Left ventricle myocardium inferior (tissue), 1 donor: Measurements from ENCODE around the gene PPFIBP1. TPM values are rescaled to one million over a fixed set of nuclear protein-coding genes. Genes with fewer than 3 reads are reported as not detected.
A peak's percentile ranks its signal among the peaks of the same experiment; 100 is the strongest.

Experiments
- DNase-seq: peaks from one replicate; pipeline ENCODE4 v3.0.0-alpha.2; 2020
- H3K27ac ChIP-seq: fragments of 200-600 bp; replicated peaks from 2 replicates; pipeline ENCODE4 v1.8.0; 2021
- H3K27me3 ChIP-seq: fragments of 200-600 bp; 2 replicates; pipeline ENCODE4 v1.8.0; 2021; ENCODE audit warnings: low read depth
- H3K36me3 ChIP-seq: fragments of 200-600 bp; 2 replicates; pipeline ENCODE4 v1.8.0; 2021
- H3K4me1 ChIP-seq: fragments of 200-600 bp; 2 replicates; pipeline ENCODE4 v1.8.0; 2021
- H3K4me3 ChIP-seq: fragments of 200-600 bp; 2 replicates; pipeline ENCODE4 v1.8.0; 2021; ENCODE audit warnings: mild to moderate bottlenecking, moderate library complexity
- H3K9me3 ChIP-seq: fragments of 200-600 bp; replicated peaks from 2 replicates; pipeline ENCODE4 v1.8.0; 2021
- intact Hi-C: fragments of 100-400 bp; cut with micrococcal nuclease; formaldehyde crosslinking; loops from one replicate; pipeline ENCODE4 v1.11.0; 2022
- total RNA-seq: library from RNA; stranded (reverse); fragmentation: NEBNext Ultra II Directional; extraction: Animal tissue kit (Norgen Biotek cat#: 25700); gene quantifications from one replicate; pipeline ENCODE4 v1.2.1, GENCODE V29; 2021
- TF ChIP-seq, protein P1 (sequence below): fragments of 200-600 bp; IDR thresholded peaks from 2 replicates; pipeline ENCODE4 v1.8.0; 2021; ENCODE audit warnings: antibody characterized with exemption, mild to moderate bottlenecking, borderline replicate concordance
- donor health status: DM: no; HTN: yes; CAD: no; lungs with severe emphysema.

PPFIBP1 gene
- total RNA-seq, 1 donor from 2014 or later = 258 TPM

- Histone ChIP-seq H3K36me3 (peaks cover 10% of the 10 kb centered on the region), H3K4me3 (peak within 1 kb of the TSS; percentile 97), H3K9me3 (no peaks in the 10 kb centered on the region), H3K27ac (peak within 1 kb of the TSS; percentile 83), H3K27me3 (no peaks in the 10 kb centered on the region), H3K4me1 (peaks cover 30% of the 10 kb centered on the region)
- intact Hi-C loops = no loop called here
- DNase-seq = peak; percentile 94
- TF ChIP-seq, protein P1, sequence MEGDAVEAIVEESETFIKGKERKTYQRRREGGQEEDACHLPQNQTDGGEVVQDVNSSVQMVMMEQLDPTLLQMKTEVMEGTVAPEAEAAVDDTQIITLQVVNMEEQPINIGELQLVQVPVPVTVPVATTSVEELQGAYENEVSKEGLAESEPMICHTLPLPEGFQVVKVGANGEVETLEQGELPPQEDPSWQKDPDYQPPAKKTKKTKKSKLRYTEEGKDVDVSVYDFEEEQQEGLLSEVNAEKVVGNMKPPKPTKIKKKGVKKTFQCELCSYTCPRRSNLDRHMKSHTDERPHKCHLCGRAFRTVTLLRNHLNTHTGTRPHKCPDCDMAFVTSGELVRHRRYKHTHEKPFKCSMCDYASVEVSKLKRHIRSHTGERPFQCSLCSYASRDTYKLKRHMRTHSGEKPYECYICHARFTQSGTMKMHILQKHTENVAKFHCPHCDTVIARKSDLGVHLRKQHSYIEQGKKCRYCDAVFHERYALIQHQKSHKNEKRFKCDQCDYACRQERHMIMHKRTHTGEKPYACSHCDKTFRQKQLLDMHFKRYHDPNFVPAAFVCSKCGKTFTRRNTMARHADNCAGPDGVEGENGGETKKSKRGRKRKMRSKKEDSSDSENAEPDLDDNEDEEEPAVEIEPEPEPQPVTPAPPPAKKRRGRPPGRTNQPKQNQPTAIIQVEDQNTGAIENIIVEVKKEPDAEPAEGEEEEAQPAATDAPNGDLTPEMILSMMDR = no peak
Observed at GRCh38 chr12:27710592-27711316, 186.7 kb downstream of the PPFIBP1 start, which contains the start of gene MRPS35. Gene MRPS35, plus strand, starts transcription at chr12:27710832. Its CDS starts 12 bp downstream, at chr12:27710844.

DNA sequence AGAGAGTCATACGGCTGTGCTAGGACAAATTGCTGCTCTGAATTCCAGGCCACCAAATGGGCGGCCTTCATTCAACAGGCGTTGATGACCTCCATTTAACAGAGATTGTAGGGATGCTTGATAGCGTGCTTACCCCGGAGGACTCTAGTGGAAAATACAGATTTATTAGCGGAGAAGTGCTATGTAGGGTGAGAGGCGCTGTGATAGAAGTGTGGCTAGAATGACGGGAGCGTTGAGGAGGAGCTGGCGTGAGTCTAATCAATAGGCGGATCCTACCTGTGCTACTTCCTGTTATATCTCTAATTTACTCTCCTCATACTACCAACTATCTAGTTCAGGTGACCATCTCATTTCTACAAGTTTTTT is 187.3 kb downstream of the PPFIBP1 start:
- peak overlapping the region; percentile 97 for H3K4me3 ChIP-seq
- H3K27ac ChIP-seq = peak overlapping the region; percentile 83
- no peaks in the 10 kb centered on the region for H3K9me3 ChIP-seq
- no peak for DNase-seq
- no peaks in the 10 kb centered on the region for H3K27me3 ChIP-seq
- TF ChIP-seq, protein P1 = no peak
- peaks cover 16% of the 10 kb centered on the region for H3K36me3 ChIP-seq
- peaks cover 30% of the 10 kb centered on the region for H3K4me1 ChIP-seq
- intact Hi-C loops = no loop called here

DNA sequence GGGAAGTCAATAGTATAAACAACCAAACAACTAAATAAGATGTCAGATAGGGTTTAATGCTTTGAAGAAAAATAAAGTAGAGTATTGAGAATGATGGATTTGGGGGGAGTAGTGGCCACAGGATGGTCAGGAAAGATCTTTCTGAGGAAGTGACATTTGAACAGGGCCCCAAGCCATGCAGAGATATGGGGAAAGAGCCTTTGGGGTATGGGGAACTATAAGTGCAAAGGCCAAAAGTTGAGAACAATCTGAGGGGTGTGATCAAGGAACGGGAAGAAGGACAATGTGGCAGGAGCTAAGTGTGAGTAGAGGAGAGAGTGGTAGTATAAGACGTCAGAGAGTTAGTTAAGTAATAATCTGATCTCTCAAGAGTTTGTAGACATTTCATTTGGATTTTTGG is 188.0 kb downstream of the PPFIBP1 start:
- peaks cover 22% of the 10 kb centered on the region for H3K36me3 ChIP-seq
- TF ChIP-seq, protein P1 = no peak
- intact Hi-C loops = no loop called here
- H3K4me1 ChIP-seq = peaks cover 30% of the 10 kb centered on the region
- no peaks in the 10 kb centered on the region for H3K9me3 ChIP-seq
- H3K27ac ChIP-seq = no peak overlapping the region
- H3K4me3 ChIP-seq = peak overlapping the region; percentile 97
- no peak for DNase-seq
- H3K27me3 ChIP-seq = no peaks in the 10 kb centered on the region

GRCh38 chr12:27723212-27723611 is 199.2 kb downstream of the PPFIBP1 start:
- no peak overlapping the region for H3K4me3 ChIP-seq
- no peaks in the 10 kb centered on the region for H3K4me1 ChIP-seq
- H3K36me3 ChIP-seq = peaks cover 84% of the 10 kb centered on the region
- no peaks in the 10 kb centered on the region for H3K9me3 ChIP-seq
- TF ChIP-seq, protein P1 = no peak
- no peak for DNase-seq
- intact Hi-C loops = no loop called here
- no peaks in the 10 kb centered on the region for H3K27me3 ChIP-seq
- H3K27ac ChIP-seq = no peak overlapping the region

- Histone ChIP-seq H3K4me3 (no peak overlapping the region), H3K27me3 (no peaks in the 10 kb centered on the region), H3K36me3 (peaks cover 59% of the 10 kb centered on the region), H3K4me1 (no peaks in the 10 kb centered on the region), H3K9me3 (no peaks in the 10 kb centered on the region), H3K27ac (no peak overlapping the region)
- TF ChIP-seq, protein P1 = no peak
- DNase-seq = no peak
- intact Hi-C loops = loop anchor here (5.0 to 10.0 kb wide), 2 partner anchors 92 to 215 kb away; no protein-coding TSS in a partner anchor
Observed at GRCh38 chr12:27730097-27730588, 206.1 kb downstream of the PPFIBP1 start.
